ENCODE measurements around the gene YJU2.

YJU2 gene

GRCh38 chr19:4246767-4247593 is at the start of gene YJU2:
YJU2 (plus strand) TSS chr19:4247080; CDS start chr19:4247147, 67 bp downstream.
- Mint-ChIP-seq H3K27me3 (ENCODE audit: low read depth) (no peaks in the 10 kb centered on the region), H3K4me1 (no peaks in the 10 kb centered on the region), H3K4me3 (peak within 1 kb of the TSS; percentile 86 to 92 (median 92)), H3K9me3 (no peaks in the 10 kb centered on the region), H3K36me3 (ENCODE audit: low read depth) (peaks cover 31% of the 10 kb centered on the region), H3K27ac (peak within 1 kb of the TSS; percentile 94 to 99 (median 98))
- peak; percentile 31 to 63 (median 39) for TF ChIP-seq CTCF (IDR thresholded peaks at IDR 0.05; ENCODE audit: unreplicated experiment in 3 of 3)

GRCh38 chr19:4197228-4197624 is 49.7 kb upstream of the YJU2 start:
- Mint-ChIP-seq H3K4me1 (peaks cover 11% of the 10 kb centered on the region), H3K27ac (no peak overlapping the region), H3K27me3 (ENCODE audit: low read depth) (peaks cover 89% of the 10 kb centered on the region), H3K4me3 (peak overlapping the region; percentile 65 to 76 (median 76)), H3K36me3 (ENCODE audit: low read depth) (peaks cover 7% of the 10 kb centered on the region), H3K9me3 (peaks cover 6% of the 10 kb centered on the region)
- TF ChIP-seq CTCF (IDR thresholded peaks at IDR 0.05; ENCODE audit: unreplicated experiment in 3 of 3): no peak

DNA sequence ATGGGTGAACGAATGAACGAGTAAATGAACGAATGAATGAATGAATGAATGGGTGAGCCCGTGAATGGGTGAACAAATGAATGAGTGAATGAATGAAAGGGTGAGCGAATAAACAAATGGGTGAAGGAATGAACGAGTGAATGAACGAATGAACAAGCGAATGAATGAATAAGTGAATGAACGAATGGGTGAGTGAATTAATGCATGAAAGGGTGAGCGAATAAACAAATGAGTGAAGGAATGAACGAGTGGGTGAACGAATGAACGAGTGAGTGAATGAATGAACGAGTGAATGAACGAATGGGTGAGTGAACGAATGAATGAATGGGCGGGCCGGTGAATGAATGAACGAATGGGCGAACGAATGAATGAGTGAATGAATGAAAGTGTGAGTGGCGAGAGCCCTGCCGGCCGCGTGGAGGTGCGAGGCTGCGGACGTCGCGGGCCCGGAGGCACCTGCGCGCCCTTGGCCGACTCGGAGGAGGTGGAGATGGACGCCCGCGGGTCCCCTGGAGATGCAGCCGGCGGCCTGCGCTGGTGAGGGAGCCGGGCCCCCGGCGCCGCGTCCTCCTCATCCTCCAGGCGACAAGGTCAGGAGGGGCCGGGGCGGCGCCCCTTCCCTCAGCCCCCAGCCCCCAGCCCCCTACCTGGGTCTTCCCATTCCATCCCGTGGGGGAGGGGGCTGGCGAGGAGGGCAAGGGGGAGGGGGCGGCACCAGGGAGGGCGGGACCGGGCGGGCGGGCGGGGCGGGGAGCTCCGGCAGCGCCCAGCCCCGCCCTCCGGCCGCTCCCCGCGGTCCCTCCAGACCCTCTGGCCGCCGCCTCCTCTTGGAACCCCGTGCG is 49.0 kb upstream of the YJU2 start:
- Mint-ChIP-seq H3K27ac (no peak overlapping the region), H3K4me3 (peak overlapping the region; percentile 65 to 76 (median 76)), H3K9me3 (peaks cover 6% of the 10 kb centered on the region)

GRCh38 chr19:4198467-4199126 is 48.3 kb upstream of the YJU2 start:
- peaks cover 11% of the 10 kb centered on the region for H3K4me1 Mint-ChIP-seq
- peak overlapping the region; percentile 8 to 41 (median 14) for H3K4me3 Mint-ChIP-seq
- H3K9me3 Mint-ChIP-seq: peaks cover 6% of the 10 kb centered on the region
- H3K36me3 Mint-ChIP-seq (ENCODE audit: low read depth): peaks cover 7% of the 10 kb centered on the region
- H3K27ac Mint-ChIP-seq: no peak overlapping the region
- H3K27me3 Mint-ChIP-seq (ENCODE audit: low read depth): peaks cover 90% of the 10 kb centered on the region
- no peak for TF ChIP-seq CTCF (IDR thresholded peaks at IDR 0.05; ENCODE audit: unreplicated experiment in 3 of 3)

More for the DNA sequence above, 49.0 kb upstream of the YJU2 start:
- no peak for TF ChIP-seq CTCF (IDR thresholded peaks at IDR 0.05; ENCODE audit: unreplicated experiment in 3 of 3)
- Mint-ChIP-seq H3K27me3 (ENCODE audit: low read depth) (peaks cover 91% of the 10 kb centered on the region), H3K36me3 (ENCODE audit: low read depth) (peaks cover 7% of the 10 kb centered on the region), H3K4me1 (peaks cover 11% of the 10 kb centered on the region)

- TF ChIP-seq CTCF (IDR thresholded peaks at IDR 0.05; ENCODE audit: unreplicated experiment in 3 of 3): no peak
- peaks cover 7% of the 10 kb centered on the region for H3K36me3 Mint-ChIP-seq (ENCODE audit: low read depth)
- peaks cover 16% of the 10 kb centered on the region for H3K4me1 Mint-ChIP-seq
- no peak overlapping the region for H3K4me3 Mint-ChIP-seq
- H3K9me3 Mint-ChIP-seq: peaks cover 6% of the 10 kb centered on the region
- peaks cover 87% of the 10 kb centered on the region for H3K27me3 Mint-ChIP-seq (ENCODE audit: low read depth)
- no peak overlapping the region for H3K27ac Mint-ChIP-seq
These were observed 47.1 kb upstream of the YJU2 start for GRCh38 chr19:4199699-4200293.

All from nephron (organoid).